OCI-LY3 (cell line): ENCODE measurements around the gene ASTN1.

ENCODE experiments used
- H2AFZ ChIP-seq: fragments of 200-600, 300-600 bp; shearing (Covaris generic); 2 replicates; pipeline ENCODE4 v1.6.0; 2014; ENCODE audit warnings: antibody characterized with exemption, low read depth, low read length
- H3K27ac ChIP-seq: fragments of 200-600, 300-600 bp; sonication (generic); 2 replicates; pipeline ENCODE4 v1.5.1; 2014; ENCODE audit warnings: mild to moderate bottlenecking, low read length, moderate library complexity, mixed read lengths
- H3K27me3 ChIP-seq: fragments of 200-600, 300-600 bp; sonication (generic); 2 replicates; pipeline ENCODE4 v1.6.1; 2014; ENCODE audit warnings: low read depth, low read length, mixed read lengths
- H3K36me3 ChIP-seq: fragments of 200-600, 300-600 bp; sonication (generic); replicated peaks from 2 replicates; pipeline ENCODE3; 2014; ENCODE audit warnings: low read depth, low read length, mixed read lengths
- H3K4me1 ChIP-seq: fragments of 300-600, 200-600 bp; sonication (generic); 2 replicates; pipeline ENCODE4 v1.6.1; 2014; ENCODE audit warnings: low read length, mixed read lengths
- H3K4me2 ChIP-seq: fragments of 200-600, 300-600 bp; sonication (generic); 2 replicates; pipeline ENCODE4 v1.6.1; 2014; ENCODE audit warnings: low read length, mixed read lengths
- H3K4me3 ChIP-seq: fragments of 300-600, 200-600 bp; sonication (generic); 2 replicates; pipeline ENCODE4 v1.5.1; 2014; ENCODE audit warnings: antibody characterized with exemption, mild to moderate bottlenecking, low read length, moderate library complexity
- H3K79me2 ChIP-seq: fragments of 300-600, 200-600 bp; shearing (Covaris generic); 2 replicates; pipeline ENCODE4 v1.6.1; 2014; ENCODE audit warnings: mild to moderate bottlenecking, low read length, mixed read lengths
- H3K9ac ChIP-seq: fragments of 300-600, 200-600 bp; shearing (Covaris generic); 2 replicates; pipeline ENCODE4 v1.6.0; 2014; ENCODE audit warnings: mild to moderate bottlenecking, low read length, moderate library complexity
- H3K9me3 ChIP-seq: fragments of 200-600, 300-600 bp; shearing (Covaris generic); 2 replicates; pipeline ENCODE4 v1.6.1; 2014; ENCODE audit warnings: low read length, mixed read lengths; ENCODE audit not compliant: insufficient read depth
- H4K20me1 ChIP-seq: fragments of 200-600, 300-600 bp; sonication (generic); 2 replicates; pipeline ENCODE4 v1.6.1; 2016; ENCODE audit warnings: low read length, mixed read lengths; ENCODE audit not compliant: insufficient read depth
- CTCF ChIP-seq: fragments of 200-600, 300-600 bp; sonication (generic); IDR thresholded peaks from 2 replicates; pipeline ENCODE4 v1.5.1; 2014; ENCODE audit warnings: antibody characterized with exemption, low read length, low read depth
- EZH2phosphoT487 ChIP-seq: fragments of 200-600 bp; shearing (Covaris generic); IDR thresholded peaks from 2 replicates; pipeline ENCODE4 v1.6.1; 2018; ENCODE audit warnings: antibody characterized with exemption, mixed run types, low read depth

Gene ASTN1

GRCh38 chr1:176931526-176931925, 233.0 kb downstream of the ASTN1 start:
- H3K79me2 ChIP-seq, result no peaks in the 10 kb centered on the region
- H3K9me3 ChIP-seq, result no peaks in the 10 kb centered on the region
- no peaks in the 10 kb centered on the region for H3K4me1 ChIP-seq
- no peaks in the 10 kb centered on the region for H3K36me3 ChIP-seq
- H3K27me3 ChIP-seq, result peaks cover 39% of the 10 kb centered on the region
- no peak overlapping the region for H3K9ac ChIP-seq
- no peak overlapping the region for H3K4me3 ChIP-seq
- TF ChIP-seq CTCF (no peak), EZH2phosphoT487 (no peak)
- no peaks in the 10 kb centered on the region for H4K20me1 ChIP-seq
- H3K27ac ChIP-seq, result no peak overlapping the region
- no peak overlapping the region for H3K4me2 ChIP-seq
- no peak overlapping the region for H2AFZ ChIP-seq

GRCh38 chr1:176926330-176927086, 238.0 kb downstream of the ASTN1 start:
- Histone ChIP-seq H3K9me3 (no peaks in the 10 kb centered on the region), H3K27me3 (peaks cover 24% of the 10 kb centered on the region), H2AFZ (no peak overlapping the region), H3K4me3 (no peak overlapping the region), H4K20me1 (no peaks in the 10 kb centered on the region), H3K4me1 (no peaks in the 10 kb centered on the region), H3K36me3 (no peaks in the 10 kb centered on the region), H3K4me2 (no peak overlapping the region), H3K27ac (no peak overlapping the region), H3K9ac (no peak overlapping the region), H3K79me2 (no peaks in the 10 kb centered on the region)
- no peak for TF ChIP-seq EZH2phosphoT487
- no peak for TF ChIP-seq CTCF

- TF ChIP-seq EZH2phosphoT487 (no peak), CTCF (no peak)
- peaks cover 32% of the 10 kb centered on the region for H3K27me3 ChIP-seq
- no peak overlapping the region for H3K4me2 ChIP-seq
- H2AFZ ChIP-seq, result no peak overlapping the region
- no peaks in the 10 kb centered on the region for H4K20me1 ChIP-seq
- H3K4me1 ChIP-seq, result no peaks in the 10 kb centered on the region
- no peak overlapping the region for H3K27ac ChIP-seq
- no peaks in the 10 kb centered on the region for H3K79me2 ChIP-seq
- H3K9ac ChIP-seq, result no peak overlapping the region
- H3K36me3 ChIP-seq, result no peaks in the 10 kb centered on the region
- no peak overlapping the region for H3K4me3 ChIP-seq
- no peaks in the 10 kb centered on the region for H3K9me3 ChIP-seq
Measured at GRCh38 chr1:176925223-176925622, 239.3 kb downstream of the ASTN1 start.

- Histone ChIP-seq H4K20me1 (no peaks in the 10 kb centered on the region), H3K79me2 (no peaks in the 10 kb centered on the region), H3K36me3 (no peaks in the 10 kb centered on the region), H3K9ac (no peak overlapping the region), H2AFZ (no peak overlapping the region), H3K4me2 (no peak overlapping the region), H3K4me3 (no peak overlapping the region), H3K27ac (no peak overlapping the region), H3K9me3 (no peaks in the 10 kb centered on the region), H3K4me1 (no peaks in the 10 kb centered on the region), H3K27me3 (peaks cover 33% of the 10 kb centered on the region)
- no peak for TF ChIP-seq EZH2phosphoT487
- no peak for TF ChIP-seq CTCF
Measured at GRCh38 chr1:176923283-176923682, 241.2 kb downstream of the ASTN1 start.
